WTC11 (cell line): ENCODE data around the gene BECN2. TPM values are rescaled to one million over a fixed set of nuclear protein-coding genes. Genes with fewer than 3 reads are reported as not detected.

ENCODE experiments used
- ATAC-seq: fragments of 200-7000 bp; cut with Tn5 transposase; 2 replicates; pipeline ENCODE4 v1.10.0; 2021; ENCODE audit warnings: mild to moderate bottlenecking, moderate library complexity
- CTCF ChIA-PET: fragments of 300-600 bp; sonication (Branson Sonifier 250); formaldehyde crosslinking; loops from one replicate; lab custom pipeline; 2021; ENCODE audit warnings: antibody characterized with exemption; lab: Charles Lee
- POLR2A ChIA-PET: fragments of 350-600 bp; sonication (Branson Sonifier 250); formaldehyde crosslinking; loops from one replicate; lab custom pipeline; 2021; ENCODE audit warnings: antibody characterized with exemption; lab: Charles Lee
- DNase-seq: peaks from one replicate; pipeline ENCODE4 v3.0.0; 2021; ENCODE audit warnings: low spot score
- H3K27ac Mint-ChIP-seq: 2 replicates; pipeline ENCODE4 v1.8.0; 2021; ENCODE audit warnings: mixed read lengths
- H3K27me3 Mint-ChIP-seq: 2 replicates; pipeline ENCODE4 v1.8.0; 2021; ENCODE audit warnings: low read depth, mild to moderate bottlenecking, moderate library complexity, mixed read lengths
- H3K36me3 Mint-ChIP-seq: 2 replicates; pipeline ENCODE4 v1.8.0; 2021; ENCODE audit warnings: mixed read lengths
- H3K4me1 Mint-ChIP-seq: 2 replicates; pipeline ENCODE4 v1.8.0; 2022; ENCODE audit warnings: mixed read lengths
- H3K4me3 Mint-ChIP-seq: 2 replicates; pipeline ENCODE4 v1.8.0; 2021; ENCODE audit warnings: mild to moderate bottlenecking, moderate library complexity, mixed read lengths
- H3K9me3 Mint-ChIP-seq: 2 replicates; pipeline ENCODE4 v1.8.0; 2021; ENCODE audit warnings: mixed read lengths
- FOXK1 ChIP-seq: sonication (generic); formaldehyde crosslinking; IDR thresholded peaks from 2 replicates; pipeline ENCODE4 v1.8.0; 2022; ENCODE audit warnings: mild to moderate bottlenecking, moderate library complexity, missing genetic modification reagents
- RELA ChIP-seq: sonication (generic); formaldehyde crosslinking; IDR thresholded peaks from 2 replicates; pipeline ENCODE4 v1.8.1; 2022; ENCODE audit warnings: missing genetic modification reagents, mild to moderate bottlenecking, borderline replicate concordance
- RORB ChIP-seq: fragments of 250-450 bp; sonication (Bioruptor Pico); IDR thresholded peaks from 2 replicates; pipeline ENCODE4 v1.9.0; 2021; ENCODE audit warnings: mild to moderate bottlenecking
- SOX15 ChIP-seq: fragments of 250-450 bp; sonication (Bioruptor Pico); IDR thresholded peaks from 2 replicates; pipeline ENCODE4 v1.9.0; 2021; ENCODE audit warnings: mild to moderate bottlenecking
- TEAD4 ChIP-seq: sonication (generic); formaldehyde crosslinking; IDR thresholded peaks from 2 replicates; pipeline ENCODE4 v1.8.0; 2022; ENCODE audit warnings: mild to moderate bottlenecking, missing genetic modification reagents
- TP53 ChIP-seq: sonication (generic); formaldehyde crosslinking; IDR thresholded peaks from 2 replicates; pipeline ENCODE4 v1.8.1; 2023; ENCODE audit warnings: mild to moderate bottlenecking, missing genetic modification reagents
- ZNF121 ChIP-seq: sonication (generic); formaldehyde crosslinking; IDR thresholded peaks from 2 replicates; pipeline ENCODE4 v1.8.0; 2023; ENCODE audit warnings: missing genetic modification reagents
- ZNF138 ChIP-seq: sonication (generic); formaldehyde crosslinking; conservative IDR thresholded peaks from 2 replicates; pipeline ENCODE4 v1.8.1; 2022; ENCODE audit warnings: mild to moderate bottlenecking, moderate library complexity, missing genetic modification reagents
- ZNF671 ChIP-seq: fragments of 250-450 bp; sonication (Bioruptor Pico); IDR thresholded peaks from 2 replicates; pipeline ENCODE4 v1.8.0; 2021; ENCODE audit warnings: mild to moderate bottlenecking
- total RNA-seq: library from RNA; stranded (reverse); gene quantifications from 3 replicates; pipeline ENCODE4 v1.2.3, GENCODE V29; 2021
- TF ChIP-seq, protein P1 (sequence below): fragments of 250-450 bp; sonication (Bioruptor Pico); IDR thresholded peaks from 2 replicates; pipeline ENCODE4 v1.9.0; 2021; ENCODE audit warnings: mild to moderate bottlenecking
- TF ChIP-seq, protein P2 (sequence below): sonication (generic); formaldehyde crosslinking; IDR thresholded peaks from 2 replicates; pipeline ENCODE4 v1.8.1; 2023; ENCODE audit warnings: mild to moderate bottlenecking, missing genetic modification reagents, moderate library complexity
- TF ChIP-seq, protein P3 (sequence below): sonication (generic); formaldehyde crosslinking; IDR thresholded peaks from 2 replicates; pipeline ENCODE4 v1.8.0; 2022; ENCODE audit warnings: mild to moderate bottlenecking, missing genetic modification reagents
- TF ChIP-seq, protein P4 (sequence below): fragments of 250-450 bp; sonication (Bioruptor Pico); IDR thresholded peaks from 2 replicates; pipeline ENCODE4 v2.1.2; 2022; ENCODE audit warnings: mild to moderate bottlenecking, moderate library complexity
- TF ChIP-seq, protein P5 (sequence below): sonication (generic); formaldehyde crosslinking; IDR thresholded peaks from 2 replicates; pipeline ENCODE4 v1.8.1; 2022; ENCODE audit warnings: low read depth, mild to moderate bottlenecking, moderate library complexity, missing genetic modification reagents, borderline replicate concordance

BECN2 gene
- total RNA-seq, 1 experiment from 2014 or later: not detected

DNA sequence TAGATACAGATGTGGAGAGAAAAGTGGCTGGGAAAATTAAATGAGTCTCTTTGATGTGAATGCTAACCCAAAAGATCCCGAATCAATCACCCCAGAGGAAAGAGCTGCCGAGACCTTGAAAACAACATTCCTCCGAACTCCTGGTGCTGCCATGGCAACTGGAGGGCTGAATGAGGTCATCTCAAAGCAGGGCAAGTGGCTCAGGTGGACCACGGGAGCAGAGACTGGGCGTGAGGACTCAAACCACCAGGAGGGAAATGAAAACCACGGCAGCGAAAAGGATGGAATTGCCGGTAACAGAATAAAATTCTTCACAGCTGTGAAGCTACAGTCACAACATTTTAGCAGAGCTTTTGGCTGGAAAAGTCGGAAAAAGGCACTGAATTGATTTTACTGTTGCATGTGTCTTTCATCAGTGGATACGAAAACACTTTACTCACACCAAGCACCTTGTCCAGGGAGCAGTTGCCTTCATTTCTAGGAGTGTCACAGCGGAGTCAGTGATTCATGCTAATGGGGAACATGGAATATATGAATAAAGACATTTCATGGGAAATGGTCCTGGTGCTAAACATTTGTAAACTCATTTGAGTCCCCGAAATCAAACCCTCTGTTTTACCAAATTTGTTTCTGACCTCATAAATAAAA lies 23.2 kb upstream of the BECN2 start:
- peaks cover 6% of the 10 kb centered on the region; the same call in 1 of the 2 replicates for H3K36me3 Mint-ChIP-seq
- no peaks in the 10 kb centered on the region for H3K27me3 Mint-ChIP-seq
- H3K4me3 Mint-ChIP-seq: no peak overlapping the region
- H3K27ac Mint-ChIP-seq: peak overlapping the region; percentile 26
- H3K9me3 Mint-ChIP-seq: peaks cover 13% of the 10 kb centered on the region
- ChIA-PET CTCF (no interaction called here), POLR2A (no interaction called here)
- peak; percentile 95 for ATAC-seq
- DNase-seq: peak; percentile 62
- H3K4me1 Mint-ChIP-seq: peaks cover 18% of the 10 kb centered on the region
- TF ChIP-seq TEAD4: no peak
- TF ChIP-seq, protein P1, sequence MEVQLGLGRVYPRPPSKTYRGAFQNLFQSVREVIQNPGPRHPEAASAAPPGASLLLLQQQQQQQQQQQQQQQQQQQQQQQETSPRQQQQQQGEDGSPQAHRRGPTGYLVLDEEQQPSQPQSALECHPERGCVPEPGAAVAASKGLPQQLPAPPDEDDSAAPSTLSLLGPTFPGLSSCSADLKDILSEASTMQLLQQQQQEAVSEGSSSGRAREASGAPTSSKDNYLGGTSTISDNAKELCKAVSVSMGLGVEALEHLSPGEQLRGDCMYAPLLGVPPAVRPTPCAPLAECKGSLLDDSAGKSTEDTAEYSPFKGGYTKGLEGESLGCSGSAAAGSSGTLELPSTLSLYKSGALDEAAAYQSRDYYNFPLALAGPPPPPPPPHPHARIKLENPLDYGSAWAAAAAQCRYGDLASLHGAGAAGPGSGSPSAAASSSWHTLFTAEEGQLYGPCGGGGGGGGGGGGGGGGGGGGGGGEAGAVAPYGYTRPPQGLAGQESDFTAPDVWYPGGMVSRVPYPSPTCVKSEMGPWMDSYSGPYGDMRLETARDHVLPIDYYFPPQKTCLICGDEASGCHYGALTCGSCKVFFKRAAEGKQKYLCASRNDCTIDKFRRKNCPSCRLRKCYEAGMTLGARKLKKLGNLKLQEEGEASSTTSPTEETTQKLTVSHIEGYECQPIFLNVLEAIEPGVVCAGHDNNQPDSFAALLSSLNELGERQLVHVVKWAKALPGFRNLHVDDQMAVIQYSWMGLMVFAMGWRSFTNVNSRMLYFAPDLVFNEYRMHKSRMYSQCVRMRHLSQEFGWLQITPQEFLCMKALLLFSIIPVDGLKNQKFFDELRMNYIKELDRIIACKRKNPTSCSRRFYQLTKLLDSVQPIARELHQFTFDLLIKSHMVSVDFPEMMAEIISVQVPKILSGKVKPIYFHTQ (CRISPR knock-in tag): no peak
- TF ChIP-seq SOX15: no peak
- TF ChIP-seq, protein P2, sequence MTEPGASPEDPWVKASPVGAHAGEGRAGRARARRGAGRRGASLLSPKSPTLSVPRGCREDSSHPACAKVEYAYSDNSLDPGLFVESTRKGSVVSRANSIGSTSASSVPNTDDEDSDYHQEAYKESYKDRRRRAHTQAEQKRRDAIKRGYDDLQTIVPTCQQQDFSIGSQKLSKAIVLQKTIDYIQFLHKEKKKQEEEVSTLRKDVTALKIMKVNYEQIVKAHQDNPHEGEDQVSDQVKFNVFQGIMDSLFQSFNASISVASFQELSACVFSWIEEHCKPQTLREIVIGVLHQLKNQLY: no peak

DNA sequence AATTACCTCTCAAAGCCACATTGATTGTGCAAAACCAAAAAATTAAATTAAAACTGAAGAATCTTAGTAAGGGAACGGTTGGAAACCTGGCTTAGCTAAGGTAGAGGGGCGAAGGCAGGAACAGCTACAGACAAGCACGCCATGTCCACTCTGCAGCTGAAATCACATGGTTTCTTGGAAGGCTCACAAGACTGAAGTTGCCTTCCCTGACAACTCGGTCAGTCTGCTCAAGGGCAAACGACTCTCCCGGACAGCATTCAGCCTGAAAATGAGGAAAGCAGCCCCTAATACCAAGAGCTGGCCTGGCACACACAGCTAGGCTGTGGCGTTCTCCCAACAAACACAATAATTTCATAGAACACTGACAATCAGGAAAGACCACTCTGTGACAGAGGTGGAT lies 22.7 kb upstream of the BECN2 start:
- Mint-ChIP-seq H3K27me3 (no peaks in the 10 kb centered on the region), H3K9me3 (peaks cover 18% of the 10 kb centered on the region), H3K36me3 (peaks cover 6% of the 10 kb centered on the region; the same call in 1 of the 2 replicates), H3K4me1 (peaks cover 18% of the 10 kb centered on the region), H3K27ac (no peak overlapping the region), H3K4me3 (no peak overlapping the region)
- DNase-seq: no peak
- TF ChIP-seq RORB (CRISPR knock-in tag) (no peak), ZNF121 (no peak), TP53 (CRISPR knock-in tag) (no peak), ZNF138 (no peak), FOXK1 (no peak), ZNF671 (CRISPR knock-in tag) (no peak), RELA (CRISPR knock-in tag) (no peak)
- TF ChIP-seq, protein P3, sequence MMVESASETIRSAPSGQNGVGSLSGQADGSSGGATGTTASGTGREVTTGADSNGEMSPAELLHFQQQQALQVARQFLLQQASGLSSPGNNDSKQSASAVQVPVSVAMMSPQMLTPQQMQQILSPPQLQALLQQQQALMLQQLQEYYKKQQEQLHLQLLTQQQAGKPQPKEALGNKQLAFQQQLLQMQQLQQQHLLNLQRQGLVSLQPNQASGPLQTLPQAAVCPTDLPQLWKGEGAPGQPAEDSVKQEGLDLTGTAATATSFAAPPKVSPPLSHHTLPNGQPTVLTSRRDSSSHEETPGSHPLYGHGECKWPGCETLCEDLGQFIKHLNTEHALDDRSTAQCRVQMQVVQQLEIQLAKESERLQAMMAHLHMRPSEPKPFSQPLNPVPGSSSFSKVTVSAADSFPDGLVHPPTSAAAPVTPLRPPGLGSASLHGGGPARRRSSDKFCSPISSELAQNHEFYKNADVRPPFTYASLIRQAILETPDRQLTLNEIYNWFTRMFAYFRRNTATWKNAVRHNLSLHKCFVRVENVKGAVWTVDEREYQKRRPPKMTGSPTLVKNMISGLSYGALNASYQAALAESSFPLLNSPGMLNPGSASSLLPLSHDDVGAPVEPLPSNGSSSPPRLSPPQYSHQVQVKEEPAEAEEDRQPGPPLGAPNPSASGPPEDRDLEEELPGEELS (CRISPR knock-in tag): no peak
- TF ChIP-seq, protein P4, sequence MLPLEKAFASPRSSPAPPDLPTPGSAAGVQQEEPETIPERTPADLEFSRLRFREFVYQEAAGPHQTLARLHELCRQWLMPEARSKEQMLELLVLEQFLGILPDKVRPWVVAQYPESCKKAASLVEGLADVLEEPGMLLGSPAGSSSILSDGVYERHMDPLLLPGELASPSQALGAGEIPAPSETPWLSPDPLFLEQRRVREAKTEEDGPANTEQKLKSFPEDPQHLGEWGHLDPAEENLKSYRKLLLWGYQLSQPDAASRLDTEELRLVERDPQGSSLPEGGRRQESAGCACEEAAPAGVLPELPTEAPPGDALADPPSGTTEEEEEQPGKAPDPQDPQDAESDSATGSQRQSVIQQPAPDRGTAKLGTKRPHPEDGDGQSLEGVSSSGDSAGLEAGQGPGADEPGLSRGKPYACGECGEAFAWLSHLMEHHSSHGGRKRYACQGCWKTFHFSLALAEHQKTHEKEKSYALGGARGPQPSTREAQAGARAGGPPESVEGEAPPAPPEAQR (CRISPR knock-in tag): no peak
- TF ChIP-seq, protein P5, sequence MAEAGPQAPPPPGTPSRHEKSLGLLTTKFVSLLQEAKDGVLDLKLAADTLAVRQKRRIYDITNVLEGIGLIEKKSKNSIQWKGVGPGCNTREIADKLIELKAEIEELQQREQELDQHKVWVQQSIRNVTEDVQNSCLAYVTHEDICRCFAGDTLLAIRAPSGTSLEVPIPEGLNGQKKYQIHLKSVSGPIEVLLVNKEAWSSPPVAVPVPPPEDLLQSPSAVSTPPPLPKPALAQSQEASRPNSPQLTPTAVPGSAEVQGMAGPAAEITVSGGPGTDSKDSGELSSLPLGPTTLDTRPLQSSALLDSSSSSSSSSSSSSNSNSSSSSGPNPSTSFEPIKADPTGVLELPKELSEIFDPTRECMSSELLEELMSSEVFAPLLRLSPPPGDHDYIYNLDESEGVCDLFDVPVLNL: no peak
- TF ChIP-seq, protein P2: no peak
- CTCF ChIA-PET: interaction anchor here (0.5 kb wide), 1 partner anchor 133 kb away, joined by 3 read pairs; no protein-coding TSS in a partner anchor
- no peak for ATAC-seq
- POLR2A ChIA-PET: no interaction called here
